Neural cell (in vitro differentiated cells): Measurements from ENCODE around the gene PSMG1. TPM values are rescaled to one million over a fixed set of nuclear protein-coding genes. Genes with fewer than 3 reads are reported as not detected.

Experiments
- H2AFZ ChIP-seq: fragments of 200-600, 300-800 bp; sonication (generic), shearing (Covaris generic); 2 replicates; pipeline ENCODE4 v1.6.0; 2014; ENCODE audit warnings: low read depth, mild to moderate bottlenecking, antibody characterized with exemption, low read length, moderate library complexity
- H3F3A ChIP-seq: fragments of 200-600 bp; shearing (Covaris generic); 2 replicates; pipeline ENCODE4 v1.6.1; 2016; ENCODE audit warnings: mild to moderate bottlenecking, moderate library complexity, mixed read lengths, antibody characterized with exemption, low read length; ENCODE audit not compliant: insufficient read depth, poor library complexity, severe bottlenecking
- H3K27ac ChIP-seq: fragments of 200-600, 300-800 bp; sonication (generic), shearing (Covaris generic); 2 replicates; pipeline ENCODE4 v1.5.1; 2014; ENCODE audit warnings: mild to moderate bottlenecking, low read length, moderate library complexity
- H3K27me3 ChIP-seq: fragments of 300-800, 200-600 bp; sonication (generic), shearing (Covaris generic); 2 replicates; pipeline ENCODE4 v1.6.0; 2014; ENCODE audit warnings: mild to moderate bottlenecking, low read depth, low read length, moderate library complexity; ENCODE audit not compliant: insufficient read depth
- H3K36me3 ChIP-seq: fragments of 300-800, 200-600 bp; sonication (generic), shearing (Covaris generic); 2 replicates; pipeline ENCODE4 v1.5.1; 2014; ENCODE audit warnings: mild to moderate bottlenecking, antibody characterized with exemption, low read length, moderate library complexity; ENCODE audit not compliant: insufficient read depth
- H3K4me2 ChIP-seq: fragments of 300-800, 200-600 bp; sonication (generic), shearing (Covaris generic); 2 replicates; pipeline ENCODE4 v1.6.0; 2014; ENCODE audit warnings: mild to moderate bottlenecking, low read length
- H3K4me3 ChIP-seq: fragments of 300-800, 200-600 bp; sonication (generic), shearing (Covaris generic); 2 replicates; pipeline ENCODE4 v1.5.1; 2014; ENCODE audit warnings: mild to moderate bottlenecking, low read length, moderate library complexity
- H3K79me2 ChIP-seq: fragments of 200-600 bp; shearing (Covaris generic); replicated peaks from 2 replicates; pipeline ENCODE4 v1.6.0; 2014; ENCODE audit warnings: mild to moderate bottlenecking, low read length, moderate library complexity; ENCODE audit not compliant: insufficient read depth
- H3K9ac ChIP-seq: fragments of 300-800, 200-600 bp; sonication (generic), shearing (Covaris generic); 2 replicates; pipeline ENCODE4 v1.6.1; 2016; ENCODE audit warnings: mild to moderate bottlenecking, low read length, mixed read lengths
- H3K9me2 ChIP-seq: fragments of 200-600 bp; shearing (Covaris generic); 2 replicates; pipeline ENCODE4 v1.6.1; 2016; ENCODE audit warnings: mild to moderate bottlenecking, low read length, mixed read lengths; ENCODE audit not compliant: insufficient read depth
- H3K9me3 ChIP-seq: fragments of 200-600, 300-800 bp; sonication (generic), shearing (Covaris generic); 2 replicates; pipeline ENCODE4 v1.6.1; 2016; ENCODE audit warnings: mild to moderate bottlenecking, mixed run types, low read length, moderate library complexity, mixed read lengths
- H4K20me1 ChIP-seq: fragments of 200-600 bp; shearing (Covaris generic); 2 replicates; pipeline ENCODE4 v1.6.1; 2016; ENCODE audit warnings: mild to moderate bottlenecking, mixed run types; ENCODE audit not compliant: insufficient read depth
- EP300 ChIP-seq: fragments of 450-650 bp; conservative IDR thresholded peaks from 2 replicates; pipeline ENCODE4 v1.6.1; 2014; ENCODE audit warnings: antibody characterized with exemption, mild to moderate bottlenecking, moderate library complexity; ENCODE audit not compliant: poor library complexity, severe bottlenecking
- EZH2 ChIP-seq: fragments of 200-600, 300-800 bp; shearing (Covaris generic), sonication (generic); IDR thresholded peaks from 2 replicates; pipeline ENCODE4 v1.6.1; 2014; ENCODE audit warnings: antibody characterized with exemption, low read length, borderline replicate concordance, mild to moderate bottlenecking; ENCODE audit not compliant: insufficient read depth, poor library complexity, severe bottlenecking
- MXI1 ChIP-seq: fragments of 450-650 bp; conservative IDR thresholded peaks from 2 replicates; pipeline ENCODE4 v1.6.1; 2014; ENCODE audit warnings: antibody characterized with exemption, mild to moderate bottlenecking; ENCODE audit not compliant: poor library complexity, severe bottlenecking
- POLR2AphosphoS5 ChIP-seq: IDR thresholded peaks from 2 replicates; pipeline ENCODE4 v1.6.1; 2012
- RAD21 ChIP-seq: fragments of 450-650 bp; conservative IDR thresholded peaks from 2 replicates; pipeline ENCODE4 v1.6.1; 2014; ENCODE audit warnings: antibody characterized with exemption, mild to moderate bottlenecking, moderate library complexity
- SMC3 ChIP-seq: fragments of 450-650 bp; conservative IDR thresholded peaks from 2 replicates; pipeline ENCODE4 v1.6.1; 2014; ENCODE audit warnings: antibody characterized with exemption, mild to moderate bottlenecking, moderate library complexity; ENCODE audit not compliant: poor library complexity
- TAF1 ChIP-seq: IDR thresholded peaks from 2 replicates; pipeline ENCODE4 v1.6.1; 2012; ENCODE audit warnings: low read depth
- polyA plus RNA-seq: library from polyadenylated mRNA; depleted of rRNA; stranded (reverse); fragments of >200 nt; gene quantifications from 2 replicates; pipeline ENCODE4 v1.2.3, GENCODE V29; 2014
- TF ChIP-seq, protein P1 (sequence below): IDR thresholded peaks from 2 replicates; pipeline ENCODE4 v1.6.1; 2012; ENCODE audit warnings: borderline replicate concordance
- TF ChIP-seq, protein P2 (sequence below): fragments of 450-650 bp; IDR thresholded peaks from 2 replicates; pipeline ENCODE4 v1.5.1; 2014; ENCODE audit warnings: antibody characterized with exemption, mild to moderate bottlenecking, moderate library complexity; ENCODE audit not compliant: poor library complexity, severe bottlenecking

PSMG1 gene
- polyA plus RNA-seq, 1 donor from 2014 or later = 45.2 TPM

- no peak overlapping the region for H3K4me3 ChIP-seq
- H4K20me1 ChIP-seq = no peaks in the 10 kb centered on the region
- peaks cover 13% of the 10 kb centered on the region for H3K9me3 ChIP-seq
- no peak overlapping the region for H3K9ac ChIP-seq
- no peaks in the 10 kb centered on the region for H3F3A ChIP-seq
- no peak overlapping the region for H2AFZ ChIP-seq
- no peaks in the 10 kb centered on the region for H3K9me2 ChIP-seq
- H3K79me2 ChIP-seq = no peaks in the 10 kb centered on the region
- H3K27ac ChIP-seq = no peak overlapping the region
- no peak for TF ChIP-seq MXI1
- no peak for TF ChIP-seq EZH2
- TF ChIP-seq POLR2AphosphoS5 = no peak
- TF ChIP-seq, protein P1, sequence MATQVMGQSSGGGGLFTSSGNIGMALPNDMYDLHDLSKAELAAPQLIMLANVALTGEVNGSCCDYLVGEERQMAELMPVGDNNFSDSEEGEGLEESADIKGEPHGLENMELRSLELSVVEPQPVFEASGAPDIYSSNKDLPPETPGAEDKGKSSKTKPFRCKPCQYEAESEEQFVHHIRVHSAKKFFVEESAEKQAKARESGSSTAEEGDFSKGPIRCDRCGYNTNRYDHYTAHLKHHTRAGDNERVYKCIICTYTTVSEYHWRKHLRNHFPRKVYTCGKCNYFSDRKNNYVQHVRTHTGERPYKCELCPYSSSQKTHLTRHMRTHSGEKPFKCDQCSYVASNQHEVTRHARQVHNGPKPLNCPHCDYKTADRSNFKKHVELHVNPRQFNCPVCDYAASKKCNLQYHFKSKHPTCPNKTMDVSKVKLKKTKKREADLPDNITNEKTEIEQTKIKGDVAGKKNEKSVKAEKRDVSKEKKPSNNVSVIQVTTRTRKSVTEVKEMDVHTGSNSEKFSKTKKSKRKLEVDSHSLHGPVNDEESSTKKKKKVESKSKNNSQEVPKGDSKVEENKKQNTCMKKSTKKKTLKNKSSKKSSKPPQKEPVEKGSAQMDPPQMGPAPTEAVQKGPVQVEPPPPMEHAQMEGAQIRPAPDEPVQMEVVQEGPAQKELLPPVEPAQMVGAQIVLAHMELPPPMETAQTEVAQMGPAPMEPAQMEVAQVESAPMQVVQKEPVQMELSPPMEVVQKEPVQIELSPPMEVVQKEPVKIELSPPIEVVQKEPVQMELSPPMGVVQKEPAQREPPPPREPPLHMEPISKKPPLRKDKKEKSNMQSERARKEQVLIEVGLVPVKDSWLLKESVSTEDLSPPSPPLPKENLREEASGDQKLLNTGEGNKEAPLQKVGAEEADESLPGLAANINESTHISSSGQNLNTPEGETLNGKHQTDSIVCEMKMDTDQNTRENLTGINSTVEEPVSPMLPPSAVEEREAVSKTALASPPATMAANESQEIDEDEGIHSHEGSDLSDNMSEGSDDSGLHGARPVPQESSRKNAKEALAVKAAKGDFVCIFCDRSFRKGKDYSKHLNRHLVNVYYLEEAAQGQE = no peak
- TF ChIP-seq, protein P2, sequence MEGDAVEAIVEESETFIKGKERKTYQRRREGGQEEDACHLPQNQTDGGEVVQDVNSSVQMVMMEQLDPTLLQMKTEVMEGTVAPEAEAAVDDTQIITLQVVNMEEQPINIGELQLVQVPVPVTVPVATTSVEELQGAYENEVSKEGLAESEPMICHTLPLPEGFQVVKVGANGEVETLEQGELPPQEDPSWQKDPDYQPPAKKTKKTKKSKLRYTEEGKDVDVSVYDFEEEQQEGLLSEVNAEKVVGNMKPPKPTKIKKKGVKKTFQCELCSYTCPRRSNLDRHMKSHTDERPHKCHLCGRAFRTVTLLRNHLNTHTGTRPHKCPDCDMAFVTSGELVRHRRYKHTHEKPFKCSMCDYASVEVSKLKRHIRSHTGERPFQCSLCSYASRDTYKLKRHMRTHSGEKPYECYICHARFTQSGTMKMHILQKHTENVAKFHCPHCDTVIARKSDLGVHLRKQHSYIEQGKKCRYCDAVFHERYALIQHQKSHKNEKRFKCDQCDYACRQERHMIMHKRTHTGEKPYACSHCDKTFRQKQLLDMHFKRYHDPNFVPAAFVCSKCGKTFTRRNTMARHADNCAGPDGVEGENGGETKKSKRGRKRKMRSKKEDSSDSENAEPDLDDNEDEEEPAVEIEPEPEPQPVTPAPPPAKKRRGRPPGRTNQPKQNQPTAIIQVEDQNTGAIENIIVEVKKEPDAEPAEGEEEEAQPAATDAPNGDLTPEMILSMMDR = peak; percentile 83
- peak; percentile 86 for TF ChIP-seq SMC3
- TF ChIP-seq TAF1 = no peak
- peak; percentile 86 for TF ChIP-seq RAD21
- TF ChIP-seq EP300 = no peak
- H3K4me2 ChIP-seq = no peak overlapping the region
- H3K36me3 ChIP-seq = no peaks in the 10 kb centered on the region
- no peaks in the 10 kb centered on the region for H3K27me3 ChIP-seq
Observed at GRCh38 chr21:39125752-39126485, 57.3 kb downstream of the PSMG1 start.

Other genes with a start within 250 kb of the PSMG1 start
- gene BRWD1, start 130.2 kb upstream of the PSMG1 start, polyA plus RNA-seq = 206 and 246 TPM in 2 replicates
- 1,995 and 2,070 TPM in 2 replicates for gene HMGN1, start 165.6 kb upstream of the PSMG1 start, polyA plus RNA-seq